NCI-H1417 (cell line): Measurements from ENCODE around the gene MTUS2.

Experiments
- DNase-seq, 3 experiments: peaks; one replicate each; lab custom pipeline; 2025; lab: John Stamatoyannopoulos, UW

Gene MTUS2

DNA sequence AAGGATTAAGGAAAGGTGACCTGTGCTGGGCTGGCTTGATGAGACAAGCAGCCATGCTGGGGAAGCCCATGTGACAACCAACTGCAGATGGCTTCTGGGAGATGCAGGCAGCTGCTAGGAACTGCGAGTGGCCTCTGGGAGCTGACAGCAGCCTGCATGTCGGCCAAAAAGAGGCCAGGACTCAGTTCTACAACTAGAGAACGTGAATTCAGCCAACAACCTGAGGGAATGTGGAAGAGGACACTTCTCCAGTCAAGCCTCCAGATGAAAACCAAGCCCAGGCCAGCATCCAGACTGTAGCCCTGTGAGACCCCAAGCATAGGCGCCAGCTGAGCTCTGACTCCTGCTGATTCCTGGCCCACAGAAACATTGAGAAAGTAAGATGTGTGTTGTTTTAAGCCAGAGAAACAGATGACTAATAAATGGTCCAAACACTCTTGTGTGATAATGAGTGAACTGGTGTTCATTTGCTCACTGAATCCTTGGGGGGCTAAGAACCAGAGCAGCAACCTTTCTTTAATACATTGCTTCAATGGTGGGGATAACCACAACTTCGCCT, 730.4 kb downstream of the MTUS2 start:
- DNase-seq, result no peak

- no peak for DNase-seq
These were observed 731.1 kb downstream of the MTUS2 start for GRCh38 chr13:29551214-29551613.
